ENCODE measurements around the gene KLK5.
A peak's percentile ranks its signal among the peaks of the same experiment; 100 is the strongest.
"Not testable (repeated sequence)": the region's sequence is repeated elsewhere in the genome, so short reads cannot be mapped to it uniquely, and the experiment has no call there.

Gene KLK5, protein sequence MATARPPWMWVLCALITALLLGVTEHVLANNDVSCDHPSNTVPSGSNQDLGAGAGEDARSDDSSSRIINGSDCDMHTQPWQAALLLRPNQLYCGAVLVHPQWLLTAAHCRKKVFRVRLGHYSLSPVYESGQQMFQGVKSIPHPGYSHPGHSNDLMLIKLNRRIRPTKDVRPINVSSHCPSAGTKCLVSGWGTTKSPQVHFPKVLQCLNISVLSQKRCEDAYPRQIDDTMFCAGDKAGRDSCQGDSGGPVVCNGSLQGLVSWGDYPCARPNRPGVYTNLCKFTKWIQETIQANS

GRCh38 chr19:50952910-50953309 is at the start of gene KLK5:
KLK5 (minus strand) TSS chr19:50953038; CDS start chr19:50952657, 381 bp downstream.
- Histone ChIP-seq H3K4me3 (ENCODE audit: low read length) (no peak within 1 kb of the TSS), H3K9ac (ENCODE audit: low read depth, low read length) (no peak within 1 kb of the TSS)

DNA sequence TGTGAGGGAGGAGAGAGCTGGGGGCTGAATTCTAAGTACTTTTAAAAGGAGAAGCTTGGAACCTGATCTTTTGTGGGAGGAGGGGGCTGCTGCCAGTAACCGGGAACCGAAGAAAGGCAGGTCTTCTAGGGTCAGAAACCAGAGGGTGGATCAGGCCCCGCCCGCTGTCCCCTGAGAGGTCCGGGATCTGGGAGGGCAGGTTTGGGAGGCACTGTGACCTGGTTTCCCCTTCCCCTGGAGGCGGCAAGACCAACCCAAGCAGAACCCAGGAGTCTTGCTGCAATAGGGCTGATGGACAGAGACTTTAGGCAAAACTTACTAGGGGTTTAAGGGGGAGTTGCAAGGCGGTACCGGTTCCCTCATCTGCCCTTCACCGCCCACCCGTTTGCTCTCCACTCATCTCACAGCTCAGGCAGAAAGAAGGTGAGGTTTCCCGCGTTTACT is 49.3 kb upstream of the KLK5 start:
- Histone ChIP-seq H3K4me1 (ENCODE audit: insufficient read depth, low read length) (peaks cover 3% of the 10 kb centered on the region; the same call in 1 of the 2 replicates), H3K27me3 (ENCODE audit: insufficient read depth, low read length) (0 out of 2 replicates have a peak, but pooled peaks cover 2% of the 10 kb centered on the region), H3K36me3 (ENCODE audit: insufficient read depth, low read depth, low read length) (no peaks in the 10 kb centered on the region), H3K27ac (ENCODE audit: low read length) (no peak overlapping the region), H3K4me3 (ENCODE audit: low read length) (peak overlapping the region; percentile 33; the same call in 1 of the 2 replicates), H3K9me3 (ENCODE audit: insufficient read depth, low read depth, low read length) (no peaks in the 10 kb centered on the region), H3K9ac (ENCODE audit: low read depth, low read length) (no peak overlapping the region)

More at GRCh38 chr19:50952910-50953309, at the start of gene KLK5:
- Histone ChIP-seq H3K36me3 (ENCODE audit: insufficient read depth, low read depth, low read length) (no peaks in the 10 kb centered on the region), H3K9me3 (ENCODE audit: insufficient read depth, low read depth, low read length) (no peaks in the 10 kb centered on the region; the same call in 1 of the 2 replicates), H3K27me3 (ENCODE audit: insufficient read depth, low read length) (no peaks in the 10 kb centered on the region), H3K4me1 (ENCODE audit: insufficient read depth, low read length) (no peaks in the 10 kb centered on the region), H3K27ac (ENCODE audit: low read length) (no peak within 1 kb of the TSS)

DNA sequence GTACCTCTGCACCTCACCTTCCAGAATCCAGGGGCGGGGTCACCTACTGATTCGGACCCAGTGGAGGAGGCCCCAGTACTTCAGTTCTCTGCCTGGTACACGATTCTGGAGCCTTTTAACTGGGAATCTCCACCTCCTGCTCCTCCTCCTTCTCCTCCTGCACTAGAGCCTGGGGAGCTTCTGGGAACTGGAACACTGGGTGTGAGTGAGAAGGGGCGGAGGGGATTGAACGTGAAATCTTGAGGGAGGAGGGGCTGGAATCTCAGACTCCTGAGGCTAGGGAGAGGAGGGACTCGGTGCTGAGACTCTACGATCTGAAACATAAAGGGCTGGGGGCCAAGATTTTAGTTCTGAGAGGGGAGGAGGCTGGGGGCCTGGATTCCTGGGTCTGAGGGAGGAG is 48.7 kb upstream of the KLK5 start, which contains the start of gene KLK8:
TSS of gene KLK8 (minus strand) at position 90 of the 400 bp plus-strand sequence. CDS start 437 bp downstream, outside the sequence.
- no peak within 1 kb of the TSS for H3K9ac ChIP-seq (ENCODE audit: low read depth, low read length)

GRCh38 chr19:51000981-51001380 is 48.1 kb upstream of the KLK5 start:
- Histone ChIP-seq H3K4me1 (ENCODE audit: insufficient read depth, low read length) (peaks cover 3% of the 10 kb centered on the region; the same call in 1 of the 2 replicates), H3K27me3 (ENCODE audit: insufficient read depth, low read length) (0 out of 2 replicates have a peak, but pooled peaks cover 4% of the 10 kb centered on the region), H3K9ac (ENCODE audit: low read depth, low read length) (no peak overlapping the region), H3K36me3 (ENCODE audit: insufficient read depth, low read depth, low read length) (no peaks in the 10 kb centered on the region), H3K27ac (ENCODE audit: low read length) (no peak overlapping the region), H3K9me3 (ENCODE audit: insufficient read depth, low read depth, low read length) (no peaks in the 10 kb centered on the region), H3K4me3 (ENCODE audit: low read length) (no peak overlapping the region; the same call in 1 of the 2 replicates)

More for the DNA sequence above, 48.7 kb upstream of the KLK5 start, which contains the start of gene KLK8:
- H3K36me3 ChIP-seq (ENCODE audit: insufficient read depth, low read depth, low read length), result no peaks in the 10 kb centered on the region
- peak within 1 kb of the TSS; percentile 33 for H3K4me3 ChIP-seq (ENCODE audit: low read length)
- H3K27ac ChIP-seq (ENCODE audit: low read length), result no peak within 1 kb of the TSS
- peaks cover 3% of the 10 kb centered on the region; the same call in 1 of the 2 replicates for H3K4me1 ChIP-seq (ENCODE audit: insufficient read depth, low read length)
- no peaks in the 10 kb centered on the region for H3K9me3 ChIP-seq (ENCODE audit: insufficient read depth, low read depth, low read length)
- H3K27me3 ChIP-seq (ENCODE audit: insufficient read depth, low read length), result 0 out of 2 replicates have a peak, but pooled peaks cover 4% of the 10 kb centered on the region

DNA sequence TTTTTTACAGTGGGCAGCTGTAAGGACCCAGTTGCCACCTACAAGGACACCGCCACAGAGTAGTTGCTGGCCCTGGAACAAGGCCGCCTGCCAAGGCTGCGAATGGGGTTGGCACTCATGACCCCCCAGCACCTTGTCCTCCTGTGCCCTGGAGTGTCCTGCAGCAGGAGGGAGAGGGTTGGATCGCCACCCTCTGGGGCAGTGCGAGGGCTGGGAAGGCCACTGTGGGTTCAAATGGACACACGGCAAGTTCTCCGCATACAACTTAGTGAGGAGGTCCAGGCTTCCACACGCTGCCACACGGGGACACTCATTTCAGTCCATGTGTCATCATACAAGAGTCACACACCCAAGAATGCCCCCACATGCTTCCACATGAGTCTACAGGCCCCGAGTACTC is 47.6 kb upstream of the KLK5 start:
- H3K4me3 ChIP-seq (ENCODE audit: low read length), result no peak overlapping the region
- no peak overlapping the region for H3K9ac ChIP-seq (ENCODE audit: low read depth, low read length)
- H3K9me3 ChIP-seq (ENCODE audit: insufficient read depth, low read depth, low read length), result no peaks in the 10 kb centered on the region; the same call in 1 of the 2 replicates
- peaks cover 3% of the 10 kb centered on the region; the same call in 1 of the 2 replicates for H3K4me1 ChIP-seq (ENCODE audit: insufficient read depth, low read length)
- no peaks in the 10 kb centered on the region for H3K36me3 ChIP-seq (ENCODE audit: insufficient read depth, low read depth, low read length)
- H3K27me3 ChIP-seq (ENCODE audit: insufficient read depth, low read length), result 0 out of 2 replicates have a peak, but pooled peaks cover 4% of the 10 kb centered on the region
- H3K27ac ChIP-seq (ENCODE audit: low read length), result no peak overlapping the region

DNA sequence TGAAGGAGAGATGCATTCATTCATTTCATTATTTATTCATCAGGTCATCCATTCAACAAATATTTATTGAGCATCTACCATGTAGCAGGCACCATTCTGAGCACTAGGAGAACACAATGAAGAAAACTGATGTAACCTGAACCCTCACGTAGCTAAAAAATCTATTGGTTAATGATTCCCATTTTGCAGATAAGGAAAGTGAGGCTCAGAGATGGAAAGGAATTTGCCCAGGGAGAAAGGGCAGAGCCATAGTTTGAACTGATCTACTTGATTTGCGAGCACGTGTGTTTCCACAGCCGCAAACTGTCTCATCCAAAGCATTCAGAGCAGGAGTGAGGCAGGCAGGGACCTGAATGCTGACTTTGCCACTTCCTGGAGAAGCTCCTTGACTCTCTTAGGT is 45.8 kb upstream of the KLK5 start:
- Histone ChIP-seq H3K27me3 (ENCODE audit: insufficient read depth, low read length) (0 out of 2 replicates have a peak, but pooled peaks cover 4% of the 10 kb centered on the region), H3K9me3 (ENCODE audit: insufficient read depth, low read depth, low read length) (peaks cover 3% of the 10 kb centered on the region), H3K36me3 (ENCODE audit: insufficient read depth, low read depth, low read length) (no peaks in the 10 kb centered on the region), H3K9ac (ENCODE audit: low read depth, low read length) (no peak overlapping the region), H3K4me3 (ENCODE audit: low read length) (no peak overlapping the region), H3K27ac (ENCODE audit: low read length) (no peak overlapping the region), H3K4me1 (ENCODE audit: insufficient read depth, low read length) (peaks cover 3% of the 10 kb centered on the region; the same call in 1 of the 2 replicates)

GRCh38 chr19:50998061-50998460 is 45.2 kb upstream of the KLK5 start:
- H3K4me1 ChIP-seq (ENCODE audit: insufficient read depth, low read length), result peaks cover 3% of the 10 kb centered on the region; the same call in 1 of the 2 replicates
- H3K36me3 ChIP-seq (ENCODE audit: insufficient read depth, low read depth, low read length), result no peaks in the 10 kb centered on the region
- H3K4me3 ChIP-seq (ENCODE audit: low read length), result no peak overlapping the region
- H3K9me3 ChIP-seq (ENCODE audit: insufficient read depth, low read depth, low read length), result peaks cover 3% of the 10 kb centered on the region
- no peak overlapping the region for H3K9ac ChIP-seq (ENCODE audit: low read depth, low read length)
- no peak overlapping the region for H3K27ac ChIP-seq (ENCODE audit: low read length)
- 0 out of 2 replicates have a peak, but pooled peaks cover 4% of the 10 kb centered on the region for H3K27me3 ChIP-seq (ENCODE audit: insufficient read depth, low read length)

GRCh38 chr19:50994129-50994528 is 41.3 kb upstream of the KLK5 start:
- Histone ChIP-seq H3K9me3 (ENCODE audit: insufficient read depth, low read depth, low read length) (peaks cover 3% of the 10 kb centered on the region), H3K27me3 (ENCODE audit: insufficient read depth, low read length) (peaks cover 7% of the 10 kb centered on the region; the same call in 1 of the 2 replicates), H3K36me3 (ENCODE audit: insufficient read depth, low read depth, low read length) (no peaks in the 10 kb centered on the region), H3K9ac (ENCODE audit: low read depth, low read length) (no peak overlapping the region), H3K4me1 (ENCODE audit: insufficient read depth, low read length) (no peaks in the 10 kb centered on the region), H3K27ac (ENCODE audit: low read length) (no peak overlapping the region), H3K4me3 (ENCODE audit: low read length) (no peak overlapping the region)

- no peak overlapping the region for H3K9ac ChIP-seq (ENCODE audit: low read depth, low read length)
- H3K27ac ChIP-seq (ENCODE audit: low read length), result no peak overlapping the region
- H3K36me3 ChIP-seq (ENCODE audit: insufficient read depth, low read depth, low read length), result no peaks in the 10 kb centered on the region
- peaks cover 18% of the 10 kb centered on the region for H3K27me3 ChIP-seq (ENCODE audit: insufficient read depth, low read length)
- H3K9me3 ChIP-seq (ENCODE audit: insufficient read depth, low read depth, low read length), result peaks cover 6% of the 10 kb centered on the region
- H3K4me3 ChIP-seq (ENCODE audit: low read length), result no peak overlapping the region
- H3K4me1 ChIP-seq (ENCODE audit: insufficient read depth, low read length), result no peaks in the 10 kb centered on the region
Observed at GRCh38 chr19:50992666-50993035, 39.8 kb upstream of the KLK5 start.

GRCh38 chr19:50984416-50984815 is 31.6 kb upstream of the KLK5 start:
- not testable (repeated sequence) for H3K4me3 ChIP-seq (ENCODE audit: low read length); H3K9me3 ChIP-seq (ENCODE audit: insufficient read depth, low read depth, low read length); H3K27ac ChIP-seq (ENCODE audit: low read length); H3K4me1 ChIP-seq (ENCODE audit: insufficient read depth, low read length); H3K9ac ChIP-seq (ENCODE audit: low read depth, low read length); H3K36me3 ChIP-seq (ENCODE audit: insufficient read depth, low read depth, low read length)
- peaks cover 21% of the 10 kb centered on the region for H3K27me3 ChIP-seq (ENCODE audit: insufficient read depth, low read length)

GRCh38 chr19:50983625-50984292 is 30.9 kb upstream of the KLK5 start, which contains the start of gene KLK7:
KLK7 (minus strand) TSS chr19:50983917; CDS start chr19:50982399, 1,518 bp downstream.
- H3K9ac ChIP-seq (ENCODE audit: low read depth, low read length), result no peak within 1 kb of the TSS
- H3K9me3 ChIP-seq (ENCODE audit: insufficient read depth, low read depth, low read length), result peaks cover 2% of the 10 kb centered on the region; the same call in 1 of the 2 replicates
- peak within 1 kb of the TSS; percentile 55; the same call in 1 of the 2 replicates for H3K4me3 ChIP-seq (ENCODE audit: low read length)

More at GRCh38 chr19:50983625-50984292, 30.9 kb upstream of the KLK5 start, which contains the start of gene KLK7:
- H3K27ac ChIP-seq (ENCODE audit: low read length), result no peak within 1 kb of the TSS
- H3K27me3 ChIP-seq (ENCODE audit: insufficient read depth, low read length), result peaks cover 20% of the 10 kb centered on the region
- no peaks in the 10 kb centered on the region for H3K36me3 ChIP-seq (ENCODE audit: insufficient read depth, low read depth, low read length)
- H3K4me1 ChIP-seq (ENCODE audit: insufficient read depth, low read length), result no peaks in the 10 kb centered on the region
